ENCODE results near the gene RAB17. TPM values are rescaled to one million over a fixed set of nuclear protein-coding genes. Genes with fewer than 3 reads are reported as not detected.

The RAB17 gene
- total RNA-seq, 4 donors from 2014 or later: 37.6 to 88.1 (median 70.1) TPM

DNA sequence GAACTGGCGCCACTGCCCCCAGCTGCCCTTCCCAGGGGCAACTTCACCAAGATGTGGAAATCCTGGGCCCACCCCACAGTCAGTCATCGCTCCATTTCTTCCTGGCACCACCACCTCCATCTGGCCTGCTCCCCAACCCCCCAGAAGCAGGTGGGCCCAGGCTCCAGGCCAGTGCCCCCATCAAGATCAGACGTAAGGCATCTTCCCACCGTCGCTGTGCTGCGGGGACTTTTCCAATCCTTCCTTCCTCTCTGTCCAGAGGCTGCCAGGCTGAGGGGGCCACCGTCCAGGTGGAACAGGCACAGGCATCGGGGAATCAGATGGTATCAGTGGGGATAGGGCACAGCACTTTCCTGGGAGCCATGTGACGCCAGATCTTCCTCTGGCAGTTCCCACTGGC is 16.1 kb downstream of the RAB17 start:
- TF ChIP-seq POLR2A (IDR thresholded peaks at IDR 0.05): no peak
- TF ChIP-seq, protein P1, sequence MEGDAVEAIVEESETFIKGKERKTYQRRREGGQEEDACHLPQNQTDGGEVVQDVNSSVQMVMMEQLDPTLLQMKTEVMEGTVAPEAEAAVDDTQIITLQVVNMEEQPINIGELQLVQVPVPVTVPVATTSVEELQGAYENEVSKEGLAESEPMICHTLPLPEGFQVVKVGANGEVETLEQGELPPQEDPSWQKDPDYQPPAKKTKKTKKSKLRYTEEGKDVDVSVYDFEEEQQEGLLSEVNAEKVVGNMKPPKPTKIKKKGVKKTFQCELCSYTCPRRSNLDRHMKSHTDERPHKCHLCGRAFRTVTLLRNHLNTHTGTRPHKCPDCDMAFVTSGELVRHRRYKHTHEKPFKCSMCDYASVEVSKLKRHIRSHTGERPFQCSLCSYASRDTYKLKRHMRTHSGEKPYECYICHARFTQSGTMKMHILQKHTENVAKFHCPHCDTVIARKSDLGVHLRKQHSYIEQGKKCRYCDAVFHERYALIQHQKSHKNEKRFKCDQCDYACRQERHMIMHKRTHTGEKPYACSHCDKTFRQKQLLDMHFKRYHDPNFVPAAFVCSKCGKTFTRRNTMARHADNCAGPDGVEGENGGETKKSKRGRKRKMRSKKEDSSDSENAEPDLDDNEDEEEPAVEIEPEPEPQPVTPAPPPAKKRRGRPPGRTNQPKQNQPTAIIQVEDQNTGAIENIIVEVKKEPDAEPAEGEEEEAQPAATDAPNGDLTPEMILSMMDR (IDR thresholded peaks at IDR 0.05): no peak
- Histone ChIP-seq H3K4me1 (peaks cover 5 to 15% of the 10 kb centered on the region in 2 donors), H3K27me3 (no peaks in the 10 kb centered on the region), H3K36me3 (no peaks in the 10 kb centered on the region), H3K4me3 (replicated peaks in 1 of 3) (no peak overlapping the region), H3K9me3 (no peaks in the 10 kb centered on the region), H3K27ac (no peak overlapping the region)
- intact Hi-C loops (cut with DNase I): loop anchor here (5.0 to 10.0 kb wide), 2 partner anchors 147 to 420 kb away; no protein-coding TSS in a partner anchor
- 90 to 92% methylated on average over 5 to 9 of the region's 9 CpGs for WGBS, 2 donors
- no peak for DNase-seq

DNA sequence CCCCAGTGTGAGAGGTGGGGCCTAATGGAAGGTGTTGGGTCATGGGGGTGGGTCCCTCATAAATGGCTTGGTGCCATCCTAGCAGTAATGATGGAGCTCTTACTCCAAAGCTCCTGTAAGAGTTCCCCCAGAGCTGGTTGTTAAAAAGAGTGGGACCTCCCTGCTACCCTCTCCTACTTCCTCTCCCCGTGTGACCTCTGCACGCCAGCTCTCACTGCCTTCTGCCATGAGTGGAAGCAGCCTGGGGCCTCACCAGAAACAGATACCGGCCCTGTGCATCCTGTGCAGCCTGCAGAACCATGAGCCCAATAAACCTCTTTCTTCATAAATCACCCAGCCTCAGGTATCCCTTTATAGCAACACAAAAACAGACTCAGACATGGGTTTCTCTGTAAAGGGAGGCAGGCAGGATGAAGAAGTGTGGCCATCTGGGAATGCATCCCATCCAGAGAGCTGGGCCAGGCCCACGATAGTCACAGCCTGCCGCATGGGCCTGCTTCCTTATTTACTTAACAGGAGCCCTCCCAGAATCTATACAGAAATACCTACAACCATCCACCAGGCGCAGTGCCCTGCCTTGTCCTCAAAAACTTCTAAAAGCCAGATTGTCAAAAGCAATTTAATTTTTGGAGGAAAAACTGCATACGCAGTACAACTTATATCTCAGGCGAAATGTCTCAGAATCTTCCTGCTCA is 16.7 kb downstream of the RAB17 start:
- Histone ChIP-seq H3K4me3 (replicated peaks in 1 of 3) (no peak overlapping the region), H3K36me3 (no peaks in the 10 kb centered on the region), H3K4me1 (peaks cover 5 to 15% of the 10 kb centered on the region in 2 donors), H3K27ac (no peak overlapping the region), H3K27me3 (no peaks in the 10 kb centered on the region), H3K9me3 (no peaks in the 10 kb centered on the region)
- WGBS, 2 donors: 90 to 96% methylated on average over 8 of the region's 8 CpGs
- DNase-seq: no peak
- intact Hi-C loops (cut with DNase I): loop anchor here (2.0 to 10.0 kb wide), 3 partner anchors 61 to 419 kb away; no protein-coding TSS in a partner anchor
- no peak for TF ChIP-seq POLR2A (IDR thresholded peaks at IDR 0.05)
- TF ChIP-seq, protein P1 (IDR thresholded peaks at IDR 0.05): no peak

DNA sequence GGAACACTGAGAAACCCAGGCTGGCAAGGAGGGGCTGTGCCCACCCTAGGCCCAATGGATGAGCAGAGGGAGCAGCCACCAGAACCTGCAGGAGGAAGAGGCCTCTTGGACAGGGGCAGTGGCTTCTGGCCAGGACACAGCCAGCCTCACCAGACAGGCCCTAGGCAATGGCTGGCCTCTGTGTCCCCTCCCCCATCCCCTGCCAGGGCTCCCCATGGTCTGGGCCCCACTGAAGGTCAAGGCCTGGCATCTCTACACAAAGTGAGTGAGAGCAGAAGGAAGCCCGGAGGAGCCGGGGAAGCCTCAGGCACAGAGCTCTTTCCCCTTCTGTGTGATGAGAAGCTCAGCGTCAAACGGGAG is 17.8 kb downstream of the RAB17 start:
- H3K4me1 ChIP-seq: peaks cover 5 to 15% of the 10 kb centered on the region in 2 donors
- no peaks in the 10 kb centered on the region for H3K27me3 ChIP-seq
- H3K27ac ChIP-seq: peak overlapping the region in 1 of 3 donors; percentile 54
- intact Hi-C loops (cut with DNase I): loop anchor here (2.0 to 10.0 kb wide), 3 partner anchors 60 to 418 kb away; no protein-coding TSS in a partner anchor
- H3K4me3 ChIP-seq (replicated peaks in 1 of 3): no peak overlapping the region
- H3K9me3 ChIP-seq: no peaks in the 10 kb centered on the region
- 83 to 87% methylated on average over 3 to 4 of the region's 4 CpGs for WGBS, 2 donors
- no peak for DNase-seq
- TF ChIP-seq POLR2A (IDR thresholded peaks at IDR 0.05): no peak
- TF ChIP-seq, protein P1 (IDR thresholded peaks at IDR 0.05): no peak
- no peaks in the 10 kb centered on the region for H3K36me3 ChIP-seq

DNA sequence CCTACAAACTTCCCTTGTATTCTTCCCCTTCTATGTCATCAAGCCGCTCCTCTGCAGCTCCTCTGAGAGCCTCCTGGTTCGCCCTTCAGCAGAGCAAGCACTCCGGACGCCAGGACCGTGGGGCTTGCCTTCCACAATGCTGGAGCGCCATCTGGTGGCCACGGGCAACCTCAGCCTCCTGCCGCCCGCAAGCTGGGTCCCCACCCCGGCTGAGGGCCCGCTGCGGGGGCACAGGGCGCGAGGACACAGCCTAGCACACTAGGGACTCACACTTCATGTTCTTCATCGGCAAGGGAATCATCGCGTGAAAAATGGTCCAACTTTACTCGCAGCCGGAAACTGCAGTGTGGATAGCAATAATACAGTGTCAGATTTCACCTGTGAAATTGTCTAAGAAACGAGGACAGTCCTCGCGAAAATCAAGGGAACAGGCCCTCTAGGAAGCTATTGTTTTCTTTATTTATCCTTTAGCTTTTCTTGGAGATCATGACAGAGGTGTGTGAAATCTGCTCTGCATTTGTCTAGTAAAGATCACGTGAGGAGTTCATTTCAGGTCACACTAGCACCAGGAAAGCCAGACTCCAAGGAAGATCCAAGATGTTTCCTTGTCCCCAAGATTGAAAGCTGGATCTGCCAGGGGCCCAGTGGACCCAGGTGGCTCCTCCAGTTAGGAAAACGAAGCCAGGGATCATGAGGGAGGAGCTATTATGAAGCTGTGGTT is 18.4 kb downstream of the RAB17 start:
- Histone ChIP-seq H3K27me3 (no peaks in the 10 kb centered on the region), H3K27ac (peak overlapping the region in 1 of 3 donors; percentile 54), H3K9me3 (no peaks in the 10 kb centered on the region), H3K36me3 (no peaks in the 10 kb centered on the region), H3K4me3 (replicated peaks in 1 of 3) (no peak overlapping the region), H3K4me1 (peaks cover 5 to 15% of the 10 kb centered on the region in 2 donors)
- TF ChIP-seq, protein P1 (IDR thresholded peaks at IDR 0.05): peak; percentile 94 to 99 (median 98)
- TF ChIP-seq POLR2A (IDR thresholded peaks at IDR 0.05): peak in 1 of 2 donors; percentile 18
- 13 to 16% methylated on average over 17 to 24 of the region's 24 CpGs for WGBS, 2 donors
- DNase-seq: peak; percentile 89 to 94
- intact Hi-C loops (cut with DNase I): loop anchor here (2.0 to 10.0 kb wide), 3 partner anchors 59 to 417 kb away; no protein-coding TSS in a partner anchor

Measured in thyroid gland (tissue), 4 donors.